Heart left ventricle (tissue), 16 donors: ENCODE results near the gene E4F1. TPM values are rescaled to one million over a fixed set of nuclear protein-coding genes. Genes with fewer than 3 reads are reported as not detected.

Experiments used
- ATAC-seq, 4 donors: fragments of 200-7000 bp; cut with Tn5 transposase; one replicate each; pipeline ENCODE4 v1.9.1; 2020 to 2022; ENCODE audit warnings: moderate library complexity in 4 of 4, mild to moderate bottlenecking in 3 of 4, moderate number of reproducible peaks in 1 of 4
- DNase-seq, 5 donors: peaks; one replicate each; pipeline ENCODE4 v3.0.0-alpha.2; 2020
- H3K27ac ChIP-seq, 12 donors: fragments of 200-600 bp; sonication (generic) in 4 of 12; one replicate each; pipeline versions ENCODE4 v1.5.0 to v1.8.0; 2016 to 2022; ENCODE audit warnings: mild to moderate bottlenecking in 2 of 12
- H3K27me3 ChIP-seq, 9 donors: fragments of 200-600 bp; sonication (generic) in 2 of 9; one replicate each; pipeline versions ENCODE4 v1.5.1 to v1.8.0; 2016 to 2022; ENCODE audit warnings: mild to moderate bottlenecking in 3 of 9
- H3K36me3 ChIP-seq, 9 donors: fragments of 200-600 bp; sonication (generic) in 2 of 9; one replicate each; pipeline versions ENCODE4 v1.5.0 to v1.8.0; 2018 to 2022; ENCODE audit warnings: mild to moderate bottlenecking in 2 of 9
- H3K4me1 ChIP-seq, 12 donors: fragments of 200-600 bp; sonication (generic) in 4 of 12; one replicate each; pipeline versions ENCODE4 v1.5.0 to v1.8.0; 2016 to 2022; ENCODE audit warnings: mild to moderate bottlenecking in 3 of 12
- H3K4me3 ChIP-seq, 12 donors: fragments of 200-600 bp; sonication (generic) in 4 of 12; one replicate each; pipeline versions ENCODE4 v1.5.0 to v1.8.0; 2017 to 2022; ENCODE audit warnings: mild to moderate bottlenecking in 9 of 12, moderate library complexity in 4 of 12
- H3K9me3 ChIP-seq, 12 donors: fragments of 200-600 bp; sonication (generic) in 4 of 12; one replicate each; pipeline versions ENCODE4 v1.5.0 to v1.8.0; 2016 to 2022; ENCODE audit warnings: mild to moderate bottlenecking in 1 of 12
- POLR2A ChIP-seq, 2 donors: fragments of 450-650 bp; IDR thresholded peaks; one replicate each; pipeline ENCODE4 v1.6.1; 2017; ENCODE audit warnings: antibody characterized with exemption in 2 of 2, mild to moderate bottlenecking in 2 of 2, moderate library complexity in 2 of 2
- WGBS, 4 donors: extraction: QIAGEN DNeasy Blood & Tissue Kit in 2 of 4; methylation state at CpG; one replicate each; pipeline versions ENCODE4 v1.1.5 to v1.1.7; 2013 to 2018; 5-methylcytosine and 5-hydroxymethylcytosine counted together
- intact Hi-C, 10 donors: fragments of 100-400 bp; cut with DNase I; formaldehyde crosslinking; loops; one replicate each; pipeline versions ENCODE4 v1.11.1 to v1.14.2; 2022
- polyA plus RNA-seq, 2 donors: library from polyadenylated mRNA; stranded (reverse); fragments of 200-250 nt; gene quantifications; one replicate each; pipeline ENCODE4 v1.2.3, GENCODE V29; 2013
- total RNA-seq, 9 donors: library from RNA; depleted of rRNA in 2 of 9; stranded (reverse); fragments of >200 nt in 2 of 9; fragmentation: NEBNext Ultra II Directional in 3 of 9; extraction: Animal tissue kit (Norgen Biotek cat#: 25700) in 3 of 9; gene quantifications; one replicate each; pipeline versions ENCODE4 v1.1.0 to v1.2.4, GENCODE V29; 2016 to 2023
- TF ChIP-seq, protein P1 (sequence below), 12 donors: fragments of 200-600 bp; sonication (generic) in 4 of 12; IDR thresholded peaks; one replicate each; pipeline versions ENCODE4 v1.5.0 to v1.8.0; 2018 to 2022; ENCODE audit warnings: antibody characterized with exemption in 12 of 12, mild to moderate bottlenecking in 5 of 12
- donor health status: ischemic (EF 13 %, LVEDD 7.1; RV severe dilation, severe dysfunction).
- donor health status: healthy with polysubstance abuse.
- donor health status: DM: no; HTN: yes; CAD: no.
- donor health status: DM: no; HTN: no; CAD: no.
- donor health status: ischemic (EF 25% LVEDD 6.9; RV normal size, moderate dysfunction).
- donor health status: ischemic (EF 25% LVEDD 5.7; RV mildly dilated, moderate dysfunction).
- donor health status: healthy.
- donor health status: DM: yes; HTN: yes; CAD: no.
- donor health status: ischemic (EF 35%, LVEDD 5.7; RV mildly dilated, moderate dysfunction).
- donor health status: nonischemic (EF 11% LVEDD 7.7; RV severe dilation, severe dysfunction).
- donor health status: DM: yes; HTN: yes; CAD: no.
- donor health status: PGD.
- donor health status: ischemic (EF 29% LVEDD 5.4; RV normal size, mild dysfunction).
- donor health status: nonischemic (EF 23%, LVEDD 6.1; RV moderate dilation, normal function).

E4F1 gene
- total and polyA plus RNA-seq, 11 donors = 8.4 to 27.3 (median 12.7) TPM

DNA sequence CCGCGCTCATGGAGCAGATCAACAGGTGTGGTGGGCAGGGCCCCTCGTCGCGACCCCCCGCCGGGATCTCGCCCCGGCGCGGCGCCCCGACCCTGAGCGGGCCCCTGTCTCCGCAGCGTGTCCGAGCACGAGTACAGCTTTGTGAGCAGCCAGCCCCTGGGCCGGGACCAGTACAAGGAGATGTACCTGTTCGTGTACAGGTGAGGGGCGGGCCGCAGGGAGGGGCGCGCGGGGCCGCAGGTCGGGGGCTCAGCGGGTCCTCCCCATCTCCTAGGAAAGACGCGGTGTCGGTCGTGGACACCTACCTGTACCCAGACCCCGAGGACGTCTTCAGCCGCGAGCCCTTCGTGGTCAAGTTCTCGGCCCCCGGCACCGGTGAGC is 13.7 kb downstream of the E4F1 start:
- TF ChIP-seq, protein P1, sequence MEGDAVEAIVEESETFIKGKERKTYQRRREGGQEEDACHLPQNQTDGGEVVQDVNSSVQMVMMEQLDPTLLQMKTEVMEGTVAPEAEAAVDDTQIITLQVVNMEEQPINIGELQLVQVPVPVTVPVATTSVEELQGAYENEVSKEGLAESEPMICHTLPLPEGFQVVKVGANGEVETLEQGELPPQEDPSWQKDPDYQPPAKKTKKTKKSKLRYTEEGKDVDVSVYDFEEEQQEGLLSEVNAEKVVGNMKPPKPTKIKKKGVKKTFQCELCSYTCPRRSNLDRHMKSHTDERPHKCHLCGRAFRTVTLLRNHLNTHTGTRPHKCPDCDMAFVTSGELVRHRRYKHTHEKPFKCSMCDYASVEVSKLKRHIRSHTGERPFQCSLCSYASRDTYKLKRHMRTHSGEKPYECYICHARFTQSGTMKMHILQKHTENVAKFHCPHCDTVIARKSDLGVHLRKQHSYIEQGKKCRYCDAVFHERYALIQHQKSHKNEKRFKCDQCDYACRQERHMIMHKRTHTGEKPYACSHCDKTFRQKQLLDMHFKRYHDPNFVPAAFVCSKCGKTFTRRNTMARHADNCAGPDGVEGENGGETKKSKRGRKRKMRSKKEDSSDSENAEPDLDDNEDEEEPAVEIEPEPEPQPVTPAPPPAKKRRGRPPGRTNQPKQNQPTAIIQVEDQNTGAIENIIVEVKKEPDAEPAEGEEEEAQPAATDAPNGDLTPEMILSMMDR (IDR thresholded peaks at IDR 0.05) = no peak
- TF ChIP-seq POLR2A (IDR thresholded peaks at IDR 0.05) = no peak
- ATAC-seq (no peak), DNase-seq (no peak)
- 5 to 7% methylated on average over 40 of the region's 40 CpGs; no CpG with 5 or more reads in 2 of the 4 donors for WGBS, 4 donors
- peaks cover 3 to 62% (median 51%) of the 10 kb centered on the region in 9 donors for H3K36me3 ChIP-seq
- peak overlapping the region in 10 of 12 donors; percentile 19 to 48 (median 38) for H3K4me3 ChIP-seq
- H3K4me1 ChIP-seq = peaks cover 0 to 31% (median 23%) of the 10 kb centered on the region in 12 donors
- H3K9me3 ChIP-seq = no peaks in the 10 kb centered on the region
- H3K27me3 ChIP-seq = peaks cover 0 to 24% (median 6%) of the 10 kb centered on the region in 9 donors
- intact Hi-C loops = no loop called here
- no peak overlapping the region for H3K27ac ChIP-seq

DNA sequence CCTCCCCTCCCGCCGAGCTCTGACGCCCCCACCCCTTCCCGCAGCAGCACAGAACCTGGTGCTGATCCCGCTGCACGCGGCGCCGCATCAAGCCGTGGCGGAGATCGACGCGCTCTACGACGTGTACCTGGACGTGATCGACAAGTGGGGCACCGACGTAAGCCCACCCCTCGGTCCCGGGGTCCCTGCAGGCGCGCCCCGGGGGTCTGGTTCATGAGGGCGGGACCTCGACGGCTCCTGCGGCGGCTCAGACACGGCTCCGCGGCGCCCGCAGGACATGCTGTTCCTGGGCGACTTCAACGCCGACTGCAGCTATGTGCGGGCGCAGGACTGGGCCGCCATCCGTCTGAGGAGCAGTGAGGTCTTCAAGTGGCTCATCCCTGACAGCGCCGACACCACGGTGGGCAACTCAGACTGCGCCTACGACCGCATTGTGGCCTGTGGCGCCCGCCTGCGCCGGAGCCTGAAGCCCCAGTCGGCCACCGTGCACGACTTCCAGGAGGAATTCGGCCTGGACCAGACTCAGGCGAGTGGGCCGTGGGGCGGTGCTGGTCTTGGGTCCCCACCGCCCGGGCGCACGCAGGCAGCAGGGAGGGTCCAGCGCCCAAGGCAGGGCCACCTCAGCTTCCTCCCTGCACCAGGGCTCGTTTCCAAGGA is 14.2 kb downstream of the E4F1 start:
- peaks cover 0 to 24% (median 6%) of the 10 kb centered on the region in 9 donors for H3K27me3 ChIP-seq
- H3K36me3 ChIP-seq = peaks cover 3 to 62% (median 51%) of the 10 kb centered on the region in 9 donors
- WGBS, 4 donors = 6 to 25% (median 11%) methylated on average over 27 to 65 of the region's 65 CpGs
- H3K4me1 ChIP-seq = peaks cover 0 to 31% (median 23%) of the 10 kb centered on the region in 12 donors
- DNase-seq (no peak), ATAC-seq (peak in 3 of 4 donors; percentile 15 to 32 (median 17))
- H3K27ac ChIP-seq = no peak overlapping the region
- H3K4me3 ChIP-seq = peak overlapping the region in 7 of 12 donors; percentile 1 to 48 (median 38)
- intact Hi-C loops = no loop called here
- no peaks in the 10 kb centered on the region for H3K9me3 ChIP-seq
- TF ChIP-seq, protein P1 (IDR thresholded peaks at IDR 0.05) = no peak

DNA sequence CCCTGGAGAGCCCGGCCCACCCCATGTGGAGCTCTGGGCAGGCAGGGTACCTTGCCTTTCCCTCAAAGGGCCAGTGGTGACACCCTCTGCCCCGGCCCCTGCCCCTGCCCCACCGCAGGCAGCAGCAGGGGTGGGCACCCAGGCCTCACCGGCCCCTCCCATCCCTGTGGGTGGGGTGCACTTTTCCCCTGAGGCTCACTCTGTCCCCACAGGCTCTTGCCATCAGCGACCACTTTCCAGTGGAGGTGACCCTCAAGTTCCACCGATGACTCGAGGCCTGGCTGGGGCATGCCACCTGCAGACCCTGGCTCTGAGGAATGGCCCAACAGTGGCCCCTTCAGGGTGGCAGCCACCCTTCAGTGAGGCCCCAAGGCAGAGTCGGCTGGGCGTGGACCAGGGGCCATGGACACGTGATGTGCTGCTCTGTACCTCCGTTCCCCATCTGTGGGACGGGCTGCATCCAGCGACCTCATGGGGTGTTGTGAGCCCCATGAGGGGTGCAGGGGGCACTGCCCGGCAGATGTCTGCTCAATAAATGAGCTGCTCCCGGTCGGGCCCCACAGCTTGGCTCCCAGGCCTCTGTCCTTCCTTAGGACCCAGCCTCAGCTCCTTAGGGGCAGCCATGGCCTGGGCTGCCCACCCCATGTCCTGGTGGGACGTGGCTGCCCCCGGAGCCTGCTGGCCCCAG is 14.9 kb downstream of the E4F1 start:
- Histone ChIP-seq H3K4me1 (peaks cover 0 to 31% (median 23%) of the 10 kb centered on the region in 12 donors), H3K4me3 (no peak overlapping the region), H3K36me3 (peaks cover 3 to 63% (median 51%) of the 10 kb centered on the region in 9 donors), H3K9me3 (no peaks in the 10 kb centered on the region), H3K27ac (no peak overlapping the region), H3K27me3 (peaks cover 0 to 24% (median 6%) of the 10 kb centered on the region in 9 donors)
- no peak for DNase-seq
- intact Hi-C loops = no loop called here
- TF ChIP-seq POLR2A (IDR thresholded peaks at IDR 0.05) = no peak
- TF ChIP-seq, protein P1 (IDR thresholded peaks at IDR 0.05) = no peak
- ATAC-seq = peak in 3 of 4 donors; percentile 19 to 40 (median 22)
- 48 to 56% (median 53%) methylated on average over 2 to 18 of the region's 18 CpGs for WGBS, 4 donors
